MM.1S (cell line): Measurements from ENCODE around the gene PLD1.

Experiments used
- DNase-seq: peaks from one replicate; pipeline ENCODE4 v3.0.0-alpha.2; 2015
- H2AFZ ChIP-seq: fragments of 300-600 bp; sonication (generic); 2 replicates; pipeline ENCODE4 v1.6.0; 2016; ENCODE audit warnings: antibody characterized with exemption, low read length
- H3F3A ChIP-seq: fragments of 300-600 bp; sonication (generic); 2 replicates; pipeline ENCODE4 v1.6.1; 2016; ENCODE audit warnings: mild to moderate bottlenecking, antibody characterized with exemption, low read length, moderate library complexity, mixed read lengths; ENCODE audit not compliant: insufficient read depth
- H3K27ac ChIP-seq: fragments of 300-600 bp; sonication (generic); 2 replicates; pipeline ENCODE4 v1.5.1; 2016; ENCODE audit warnings: mild to moderate bottlenecking, low read length
- H3K27me3 ChIP-seq: fragments of 300-600 bp; sonication (generic); replicated peaks from 2 replicates; pipeline ENCODE4 v1.6.0; 2016; ENCODE audit warnings: low read length; ENCODE audit not compliant: insufficient read depth
- H3K36me3 ChIP-seq: fragments of 300-600 bp; sonication (generic); replicated peaks from 2 replicates; pipeline ENCODE4 v1.6.1; 2016; ENCODE audit warnings: mild to moderate bottlenecking, low read length, mixed read lengths; ENCODE audit not compliant: insufficient read depth
- H3K4me1 ChIP-seq: fragments of 300-600 bp; sonication (generic); 2 replicates; pipeline ENCODE4 v1.6.1; 2016; ENCODE audit warnings: low read length, mixed read lengths
- H3K4me2 ChIP-seq: fragments of 300-600 bp; sonication (generic); 2 replicates; pipeline ENCODE4 v1.6.0; 2016; ENCODE audit warnings: low read depth, low read length
- H3K4me3 ChIP-seq: fragments of 300-600 bp; sonication (generic); 2 replicates; pipeline ENCODE4 v1.5.1; 2016; ENCODE audit warnings: low read length, mixed read lengths
- H3K79me2 ChIP-seq: fragments of 300-600 bp; sonication (generic); 2 replicates; pipeline ENCODE4 v1.6.1; 2016; ENCODE audit warnings: mixed run types, low read length, mixed read lengths
- H3K9ac ChIP-seq: fragments of 300-600 bp; sonication (generic); 2 replicates; pipeline ENCODE4 v1.6.1; 2016; ENCODE audit warnings: low read length, mixed read lengths
- H3K9me2 ChIP-seq: fragments of 300-600 bp; sonication (generic); replicated peaks from 2 replicates; pipeline ENCODE4 v1.6.1; 2016; ENCODE audit warnings: mild to moderate bottlenecking, low read length, mixed read lengths; ENCODE audit not compliant: insufficient read depth
- H3K9me3 ChIP-seq: fragments of 300-600 bp; sonication (generic); replicated peaks from 2 replicates; pipeline ENCODE4 v1.6.1; 2016; ENCODE audit warnings: mild to moderate bottlenecking, low read length, mixed read lengths; ENCODE audit not compliant: insufficient read depth
- H4K20me1 ChIP-seq: fragments of 300-600 bp; sonication (generic); 2 replicates; pipeline ENCODE4 v1.6.1; 2016; ENCODE audit warnings: mild to moderate bottlenecking, low read length, moderate library complexity, mixed read lengths; ENCODE audit not compliant: insufficient read depth
- CTCF ChIP-seq: fragments of 300-600 bp; sonication (generic); IDR thresholded peaks from 2 replicates; pipeline ENCODE4 v1.5.1; 2016; ENCODE audit warnings: antibody characterized with exemption, low read length, mixed read lengths
- EZH2 ChIP-seq: fragments of 300-600 bp; sonication (generic); optimal IDR thresholded peaks from 2 replicates; pipeline ENCODE3; 2017; ENCODE audit warnings: low read depth, mild to moderate bottlenecking, antibody characterized with exemption, low read length, mixed read lengths
- EZH2phosphoT487 ChIP-seq: fragments of 300-600 bp; sonication (generic); IDR thresholded peaks from 2 replicates; pipeline ENCODE4 v1.6.1; 2018; ENCODE audit warnings: antibody characterized with exemption, low read length

Gene PLD1

DNA sequence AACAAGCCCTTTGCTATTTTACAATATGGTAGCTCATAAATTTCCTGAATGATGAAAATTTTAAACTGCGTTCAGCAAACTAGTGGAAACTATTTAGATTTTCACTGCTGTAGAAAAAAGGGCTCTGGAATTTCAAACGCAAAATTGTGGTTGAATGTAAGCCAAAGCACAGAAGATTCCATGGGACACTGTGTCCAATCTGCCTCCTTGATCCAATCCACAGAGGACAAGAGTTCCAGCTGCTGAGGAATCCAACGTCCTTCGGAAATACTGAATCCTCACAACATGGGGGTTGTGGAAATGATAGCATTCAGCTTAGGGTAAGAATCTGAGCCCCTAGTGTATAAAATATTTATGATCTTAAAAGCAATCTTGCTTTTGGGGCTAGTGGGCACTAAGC is 161.0 kb downstream of the PLD1 start:
- TF ChIP-seq CTCF, result no peak
- TF ChIP-seq EZH2, result no peak
- TF ChIP-seq EZH2phosphoT487, result no peak
- H3K4me3 ChIP-seq, result no peak overlapping the region
- H3K79me2 ChIP-seq, result no peaks in the 10 kb centered on the region
- no peaks in the 10 kb centered on the region for H3K27me3 ChIP-seq
- DNase-seq, result no peak
- H3F3A ChIP-seq, result no peaks in the 10 kb centered on the region
- H3K9me3 ChIP-seq, result no peaks in the 10 kb centered on the region
- H2AFZ ChIP-seq, result no peak overlapping the region
- no peaks in the 10 kb centered on the region for H4K20me1 ChIP-seq
- H3K27ac ChIP-seq, result no peak overlapping the region
- H3K36me3 ChIP-seq, result no peaks in the 10 kb centered on the region
- peaks cover 7% of the 10 kb centered on the region; the same call in 1 of the 2 replicates for H3K4me1 ChIP-seq
- no peak overlapping the region for H3K9ac ChIP-seq
- no peak overlapping the region for H3K4me2 ChIP-seq
- no peaks in the 10 kb centered on the region for H3K9me2 ChIP-seq

GRCh38 chr3:171648069-171648468 is 162.2 kb downstream of the PLD1 start:
- H3K9me3 ChIP-seq, result no peaks in the 10 kb centered on the region
- peaks cover 7% of the 10 kb centered on the region; the same call in 1 of the 2 replicates for H3K4me1 ChIP-seq
- H3K79me2 ChIP-seq, result no peaks in the 10 kb centered on the region
- no peak overlapping the region; the same call in 1 of the 2 replicates for H3K4me2 ChIP-seq
- H3K4me3 ChIP-seq, result no peak overlapping the region
- H2AFZ ChIP-seq, result no peak overlapping the region
- no peaks in the 10 kb centered on the region for H3K9me2 ChIP-seq
- no peak for DNase-seq
- TF ChIP-seq CTCF, result no peak
- H3K36me3 ChIP-seq, result no peaks in the 10 kb centered on the region
- no peak overlapping the region for H3K9ac ChIP-seq
- H4K20me1 ChIP-seq, result no peaks in the 10 kb centered on the region
- H3K27ac ChIP-seq, result no peak overlapping the region
- no peaks in the 10 kb centered on the region for H3K27me3 ChIP-seq
- H3F3A ChIP-seq, result no peaks in the 10 kb centered on the region

DNA sequence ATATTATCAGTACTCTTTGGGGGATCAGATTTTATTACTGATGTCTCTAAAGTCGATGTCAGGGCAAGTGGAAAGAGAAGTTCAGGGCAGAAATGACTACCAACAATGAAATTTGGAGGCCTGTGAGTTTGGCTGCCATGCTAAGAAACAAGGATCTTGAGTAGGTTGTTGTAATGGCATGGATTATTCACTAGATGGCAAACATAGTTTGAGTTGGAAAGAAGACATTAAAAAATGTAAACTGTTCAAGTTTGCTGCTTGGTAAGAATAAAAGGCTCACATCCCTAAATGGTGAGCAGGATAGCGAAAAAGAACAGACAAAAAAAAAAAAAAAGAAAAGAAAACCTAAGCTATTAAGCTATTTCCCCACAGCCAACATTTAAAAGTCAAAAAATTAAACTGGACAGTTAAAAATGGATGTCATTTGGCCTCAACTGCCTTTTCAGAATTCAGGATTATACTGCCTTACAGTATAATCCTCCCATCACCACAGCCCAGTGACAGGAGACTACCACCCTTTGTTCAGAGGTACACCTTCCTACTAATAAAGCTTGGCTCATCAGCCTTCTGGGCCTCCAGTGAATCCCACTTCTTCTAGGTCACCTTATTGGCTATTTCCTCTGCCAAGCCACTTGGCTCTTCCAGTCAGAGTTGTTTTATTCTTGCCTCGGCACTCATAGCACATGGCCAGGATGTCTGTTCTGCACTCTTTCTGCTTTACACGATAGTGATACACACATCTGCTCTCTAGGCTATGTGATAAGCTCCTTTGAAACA is 163.7 kb downstream of the PLD1 start:
- H3K9ac ChIP-seq, result no peak overlapping the region
- peaks cover 7% of the 10 kb centered on the region; the same call in 1 of the 2 replicates for H3K4me1 ChIP-seq
- no peaks in the 10 kb centered on the region for H3K27me3 ChIP-seq
- no peak overlapping the region for H3K4me3 ChIP-seq
- no peaks in the 10 kb centered on the region for H3K9me3 ChIP-seq
- H2AFZ ChIP-seq, result no peak overlapping the region
- no peaks in the 10 kb centered on the region for H3K79me2 ChIP-seq
- H3K27ac ChIP-seq, result no peak overlapping the region
- H3F3A ChIP-seq, result no peaks in the 10 kb centered on the region
- TF ChIP-seq EZH2phosphoT487, result no peak
- peak; percentile 64 for TF ChIP-seq CTCF
- TF ChIP-seq EZH2, result no peak
- H3K4me2 ChIP-seq, result no peak overlapping the region
- peak; percentile 65 for DNase-seq
- H3K36me3 ChIP-seq, result no peaks in the 10 kb centered on the region
- no peaks in the 10 kb centered on the region for H3K9me2 ChIP-seq
- H4K20me1 ChIP-seq, result no peaks in the 10 kb centered on the region
